Thyroid gland (tissue), 4 donors: ENCODE measurements around the gene CMPK1. TPM values are rescaled to one million over a fixed set of nuclear protein-coding genes. Genes with fewer than 3 reads are reported as not detected.

Experiments
- DNase-seq, 2 donors: peaks; one replicate each; pipeline ENCODE4 v3.0.0-alpha.2; 2019
- H3K27ac ChIP-seq, 3 donors: fragments of 200-600 bp; sonication (generic); 1 replicate in 2 of 3; 2 replicates in 1 of 3; pipeline ENCODE4 v1.5.1; 2016 to 2019; ENCODE audit warnings: mild to moderate bottlenecking in 1 of 3, moderate library complexity in 1 of 3
- H3K27me3 ChIP-seq: fragments of 200-600 bp; sonication (generic); one replicate; pipeline ENCODE4 v1.5.1; 2019
- H3K36me3 ChIP-seq, 2 donors: fragments of 200-600 bp; sonication (generic); one replicate each; pipeline ENCODE4 v1.5.1; 2016 to 2019
- H3K4me1 ChIP-seq, 2 donors: fragments of 200-600 bp; sonication (generic); one replicate each; pipeline ENCODE4 v1.5.1; 2017 to 2019
- H3K4me3 ChIP-seq, 3 donors: fragments of 200-600 bp; sonication (generic); replicated peaks in 1 of 3; 1 replicate in 2 of 3; 2 replicates in 1 of 3; pipeline ENCODE4 v1.5.1; 2016; ENCODE audit warnings: mild to moderate bottlenecking in 1 of 3
- H3K9me3 ChIP-seq: fragments of 200-600 bp; sonication (generic); one replicate; pipeline ENCODE4 v1.5.1; 2017
- POLR2A ChIP-seq, 2 donors: fragments of 450-650 bp; IDR thresholded peaks; one replicate each; pipeline ENCODE4 v1.6.1; 2017; ENCODE audit warnings: antibody characterized with exemption in 2 of 2, mild to moderate bottlenecking in 2 of 2, moderate library complexity in 1 of 2
- WGBS, 2 donors: methylation state at CpG; one replicate each; pipeline ENCODE4 v1.1.5; 2017; 5-methylcytosine and 5-hydroxymethylcytosine counted together
- intact Hi-C: fragments of 100-400 bp; cut with DNase I; formaldehyde crosslinking; loops from one replicate; pipeline ENCODE4 v1.15.1; 2023
- total RNA-seq, 4 donors: library from RNA; depleted of rRNA; stranded (reverse); fragments of >200 nt; gene quantifications; one replicate each; pipeline ENCODE4 v1.2.3, GENCODE V29; 2016
- TF ChIP-seq, protein P1 (sequence below), 6 experiments: fragments of 200-600 bp in 3 of 6; fragments of 450-650 bp in 3 of 6; sonication (generic) in 3 of 6; IDR thresholded peaks; one replicate each; pipeline ENCODE4 v1.5.1; 2016 to 2019; ENCODE audit warnings: antibody characterized with exemption in 6 of 6, mild to moderate bottlenecking in 2 of 6, inconsistent platforms in 1 of 6, moderate library complexity in 1 of 6

Gene CMPK1
- total RNA-seq, 4 donors from 2014 or later = 122 to 147 (median 134) TPM

DNA sequence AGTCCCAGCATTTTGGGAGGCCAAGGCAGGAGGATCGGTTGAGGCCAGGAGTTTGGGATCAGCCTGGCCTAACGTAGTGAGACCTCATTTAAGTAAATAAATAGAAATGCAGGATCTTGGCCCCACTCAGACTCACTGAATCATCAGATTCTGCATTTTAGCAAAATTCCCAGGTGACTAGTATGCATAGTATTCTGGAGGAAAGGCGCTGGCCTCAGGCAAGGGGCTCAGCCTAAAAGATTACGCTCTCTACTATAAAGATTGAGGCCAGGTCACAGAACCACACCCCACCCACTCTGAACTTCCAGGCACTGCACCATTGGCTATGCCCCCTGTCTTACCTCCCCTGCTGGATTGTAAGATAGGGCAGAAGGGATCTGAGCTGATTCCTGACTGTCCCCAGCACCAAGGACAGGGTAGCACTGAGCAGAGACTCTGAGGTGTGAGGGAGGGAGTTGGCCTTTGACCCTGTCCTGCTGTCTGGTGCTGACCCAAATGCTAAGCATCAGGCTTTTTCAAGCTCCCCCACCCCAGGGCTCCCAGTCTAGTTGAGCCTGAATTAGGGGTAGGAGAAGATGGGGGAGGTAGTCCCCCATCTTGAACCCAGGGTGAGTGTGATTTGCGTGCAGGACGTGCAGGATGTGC is 85.2 kb downstream of the CMPK1 start:
- TF ChIP-seq, protein P1, sequence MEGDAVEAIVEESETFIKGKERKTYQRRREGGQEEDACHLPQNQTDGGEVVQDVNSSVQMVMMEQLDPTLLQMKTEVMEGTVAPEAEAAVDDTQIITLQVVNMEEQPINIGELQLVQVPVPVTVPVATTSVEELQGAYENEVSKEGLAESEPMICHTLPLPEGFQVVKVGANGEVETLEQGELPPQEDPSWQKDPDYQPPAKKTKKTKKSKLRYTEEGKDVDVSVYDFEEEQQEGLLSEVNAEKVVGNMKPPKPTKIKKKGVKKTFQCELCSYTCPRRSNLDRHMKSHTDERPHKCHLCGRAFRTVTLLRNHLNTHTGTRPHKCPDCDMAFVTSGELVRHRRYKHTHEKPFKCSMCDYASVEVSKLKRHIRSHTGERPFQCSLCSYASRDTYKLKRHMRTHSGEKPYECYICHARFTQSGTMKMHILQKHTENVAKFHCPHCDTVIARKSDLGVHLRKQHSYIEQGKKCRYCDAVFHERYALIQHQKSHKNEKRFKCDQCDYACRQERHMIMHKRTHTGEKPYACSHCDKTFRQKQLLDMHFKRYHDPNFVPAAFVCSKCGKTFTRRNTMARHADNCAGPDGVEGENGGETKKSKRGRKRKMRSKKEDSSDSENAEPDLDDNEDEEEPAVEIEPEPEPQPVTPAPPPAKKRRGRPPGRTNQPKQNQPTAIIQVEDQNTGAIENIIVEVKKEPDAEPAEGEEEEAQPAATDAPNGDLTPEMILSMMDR (IDR thresholded peaks at IDR 0.05) = no peak
- TF ChIP-seq POLR2A (IDR thresholded peaks at IDR 0.05) = no peak
- no peak for DNase-seq
- Histone ChIP-seq H3K27ac (no peak overlapping the region), H3K27me3 (peaks cover 3% of the 10 kb centered on the region), H3K9me3 (no peaks in the 10 kb centered on the region), H3K36me3 (no peaks in the 10 kb centered on the region), H3K4me1 (no peaks in the 10 kb centered on the region), H3K4me3 (no peak overlapping the region)
- intact Hi-C loops = no loop called here
- 94 to 96% methylated on average over 6 of the region's 6 CpGs for WGBS, 2 donors

DNA sequence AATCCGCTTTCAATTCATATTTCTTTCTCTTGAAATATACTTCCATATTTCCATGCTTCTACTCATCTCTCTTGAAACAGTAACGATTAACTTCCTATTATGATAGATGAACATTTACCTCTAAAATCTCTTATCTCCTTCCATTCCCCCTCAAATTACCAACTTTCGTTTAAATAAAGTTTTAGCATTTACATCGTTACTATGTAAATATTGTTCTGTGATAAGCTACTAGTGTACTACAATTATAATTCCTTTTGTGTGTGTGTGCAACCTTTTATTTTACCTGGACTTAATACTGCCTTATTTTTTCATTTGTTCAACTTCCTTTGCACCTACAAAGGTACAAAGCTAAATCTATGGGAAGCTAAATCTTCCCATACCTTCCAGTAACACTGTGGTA is 87.0 kb downstream of the CMPK1 start:
- no peaks in the 10 kb centered on the region for H3K36me3 ChIP-seq
- H3K27me3 ChIP-seq = peaks cover 3% of the 10 kb centered on the region
- H3K27ac ChIP-seq = no peak overlapping the region
- no peaks in the 10 kb centered on the region for H3K4me1 ChIP-seq
- no peak overlapping the region for H3K4me3 ChIP-seq
- intact Hi-C loops = no loop called here
- no peak for TF ChIP-seq POLR2A (IDR thresholded peaks at IDR 0.05)
- TF ChIP-seq, protein P1 (IDR thresholded peaks at IDR 0.05) = no peak
- WGBS, 2 donors = 89 to 90% methylated on average over 4 of the region's 4 CpGs
- no peak for DNase-seq
- no peaks in the 10 kb centered on the region for H3K9me3 ChIP-seq

DNA sequence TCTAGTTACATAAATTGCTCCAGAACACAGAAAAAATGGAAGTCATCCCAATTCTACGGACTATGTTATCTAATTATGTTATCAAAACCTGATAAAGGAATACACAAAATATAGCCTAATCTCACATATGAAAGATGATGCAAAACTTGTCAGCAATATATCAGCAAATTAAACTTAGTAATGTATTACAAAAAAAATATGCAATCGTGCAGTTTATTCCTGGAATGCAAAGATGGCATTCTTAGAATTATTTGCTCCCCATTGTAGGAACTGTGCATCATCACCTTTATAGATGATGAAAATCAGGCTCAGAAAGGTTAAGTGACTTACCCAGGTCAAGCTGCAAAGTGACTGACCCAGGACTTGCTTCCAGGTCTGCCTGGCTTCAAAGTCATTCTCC is 90.3 kb downstream of the CMPK1 start:
- H3K27me3 ChIP-seq = peaks cover 8% of the 10 kb centered on the region
- intact Hi-C loops = no loop called here
- no peak for DNase-seq
- TF ChIP-seq, protein P1 (IDR thresholded peaks at IDR 0.05) = no peak
- no peak for TF ChIP-seq POLR2A (IDR thresholded peaks at IDR 0.05)
- no peaks in the 10 kb centered on the region for H3K36me3 ChIP-seq
- H3K9me3 ChIP-seq = no peaks in the 10 kb centered on the region
- WGBS, 2 donors = 42 to 43% methylated on average over 2 of the region's 2 CpGs
- no peak overlapping the region for H3K4me3 ChIP-seq
- H3K27ac ChIP-seq = no peak overlapping the region
- H3K4me1 ChIP-seq = no peaks in the 10 kb centered on the region

DNA sequence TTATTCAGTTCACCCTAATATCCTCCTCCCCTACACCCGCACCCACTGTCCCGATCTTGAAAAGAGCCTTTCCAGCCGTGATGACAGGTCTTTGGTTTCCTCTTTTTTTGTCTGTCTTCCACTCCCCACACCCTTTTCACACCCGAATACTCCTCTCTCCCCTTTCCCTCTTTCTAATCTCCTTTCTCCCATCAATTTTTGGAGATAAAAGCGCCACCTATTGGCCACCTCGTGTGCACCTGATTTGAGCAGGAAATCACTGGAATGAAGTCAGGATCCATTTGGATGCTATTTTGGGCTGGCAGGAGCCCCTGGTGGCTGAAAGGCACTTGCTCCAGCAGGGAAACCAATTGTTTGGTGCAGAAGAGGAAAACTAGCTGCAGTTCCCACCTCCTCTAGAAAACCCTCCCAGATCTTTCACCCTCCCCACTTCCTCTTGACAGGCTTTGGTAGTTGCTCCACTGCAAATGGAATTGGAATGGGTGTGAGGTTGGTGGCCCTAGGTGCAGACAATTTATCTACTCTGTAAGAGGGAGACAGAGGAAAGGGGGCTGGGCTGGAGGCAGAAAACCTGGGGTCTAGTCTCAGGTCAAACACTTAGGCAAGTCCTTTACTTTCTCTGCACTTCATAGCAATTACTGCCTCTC is 90.9 kb downstream of the CMPK1 start:
- peaks cover 8% of the 10 kb centered on the region for H3K27me3 ChIP-seq
- no peak overlapping the region for H3K4me3 ChIP-seq
- H3K4me1 ChIP-seq = no peaks in the 10 kb centered on the region
- 1 to 4% methylated on average over 6 of the region's 6 CpGs for WGBS, 2 donors
- no peaks in the 10 kb centered on the region for H3K36me3 ChIP-seq
- H3K27ac ChIP-seq = no peak overlapping the region
- peak in 1 of 2 donors; percentile 27 for DNase-seq
- intact Hi-C loops = no loop called here
- H3K9me3 ChIP-seq = no peaks in the 10 kb centered on the region
- no peak for TF ChIP-seq POLR2A (IDR thresholded peaks at IDR 0.05)
- TF ChIP-seq, protein P1 (IDR thresholded peaks at IDR 0.05) = peak in 5 of 6 experiments; percentile 12 to 65 (median 40)

Other genes with a start within 250 kb of the CMPK1 start
- not detected for gene CYP4A22, start 196.3 kb upstream of the CMPK1 start, total RNA-seq
- 1 to 10 TPM in 1 of 4 donors, under 1 TPM in 1, not detected in 2; 0.83 to 3.0 TPM for gene PDZK1IP1, start 143.8 kb upstream of the CMPK1 start, total RNA-seq
- 10 to 100 TPM in 3 of 4 donors, 1 to 10 TPM in 1; 3.9 to 14.9 (median 12.8) TPM for gene TAL1, start 101.6 kb upstream of the CMPK1 start, total RNA-seq
- gene STIL, start 19.6 kb upstream of the CMPK1 start, total RNA-seq = 1 to 10 TPM in 3 of 4 donors, under 1 TPM in 1; 0.93 to 2.5 (median 1.6) TPM
- gene FOXE3, start 82.5 kb downstream of the CMPK1 start, total RNA-seq = not detected
- under 1 TPM in 2 of 4 donors, not detected in 2; 0.11 to 0.54 TPM for gene FOXD2, start 104.3 kb downstream of the CMPK1 start, total RNA-seq